Measurements from ENCODE around the gene MUC4.
"Not testable (repeated sequence)": the region's sequence is repeated elsewhere in the genome, so short reads cannot be mapped to it uniquely, and the experiment has no call there.

MUC4 gene

DNA sequence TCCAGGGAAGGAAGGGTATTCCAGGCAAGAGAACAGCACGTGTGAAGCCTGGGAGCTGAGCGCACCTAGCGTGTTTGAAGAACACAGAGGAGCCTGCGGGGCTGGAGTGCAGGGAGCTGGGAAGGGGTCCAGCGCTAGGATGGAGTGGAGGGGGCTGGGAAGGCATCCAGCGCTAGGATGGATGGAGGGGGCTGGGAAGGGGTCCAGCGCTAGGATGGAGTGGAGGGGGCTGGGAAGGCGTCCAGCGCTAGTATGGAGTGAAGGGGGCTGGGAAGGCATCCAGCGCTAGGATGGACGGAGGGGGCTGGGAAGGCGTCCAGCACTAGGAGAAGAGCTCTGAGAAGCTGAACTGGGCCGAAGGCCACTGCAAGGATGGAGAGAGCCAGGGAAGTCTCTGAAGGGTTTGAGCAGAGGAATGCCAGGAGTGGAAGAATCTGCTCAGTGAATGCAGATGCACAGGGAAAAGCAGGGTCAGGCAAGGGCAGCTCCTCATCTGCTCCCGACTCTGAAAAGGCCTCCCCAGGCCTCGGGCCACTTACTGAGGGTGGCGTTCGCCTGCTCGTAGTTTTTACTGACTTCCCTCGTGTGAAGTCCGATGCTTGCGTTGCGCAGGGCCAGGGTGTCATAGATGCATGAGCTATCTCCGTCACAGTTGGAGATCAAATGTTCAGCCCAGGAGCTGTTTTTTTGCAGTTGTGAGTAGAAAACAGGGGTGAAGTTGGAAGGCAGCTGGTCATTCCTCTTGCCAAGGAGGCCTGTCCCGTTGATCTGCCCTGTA is 51.2 kb downstream of the MUC4 start:
- DNase-seq (ENCODE audit: low read depth), result no peak

DNA sequence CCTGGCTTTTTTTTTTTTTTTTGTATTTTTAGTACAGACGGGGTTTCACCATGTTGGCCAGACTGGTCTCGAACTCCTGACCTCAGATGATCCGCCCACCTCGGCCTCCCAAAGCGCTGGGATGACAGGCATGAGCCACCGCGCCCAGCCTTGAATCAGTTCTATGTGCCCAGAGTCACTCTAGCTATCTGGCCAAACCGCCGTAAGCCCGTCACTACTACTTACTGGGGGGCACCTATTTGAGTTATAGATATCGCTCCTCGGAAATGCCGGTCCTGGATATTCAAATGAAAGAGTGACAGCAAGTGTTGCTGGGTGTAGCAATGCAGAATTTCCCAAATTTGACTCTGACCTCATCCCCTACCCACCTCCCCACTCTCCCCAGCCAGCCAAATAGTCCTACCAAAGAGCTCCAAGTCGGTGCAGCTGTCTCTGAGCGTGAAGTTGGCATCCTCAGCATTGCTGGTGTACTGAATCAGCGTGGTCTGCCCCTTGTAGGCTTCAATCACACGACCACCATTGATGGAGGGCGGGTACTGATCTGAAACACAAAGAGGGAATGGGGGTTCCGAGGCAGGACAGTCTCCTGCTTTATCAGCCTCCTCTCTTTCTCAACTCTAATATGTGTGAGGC is 52.9 kb downstream of the MUC4 start:
- DNase-seq (ENCODE audit: low read depth), result no peak

DNA sequence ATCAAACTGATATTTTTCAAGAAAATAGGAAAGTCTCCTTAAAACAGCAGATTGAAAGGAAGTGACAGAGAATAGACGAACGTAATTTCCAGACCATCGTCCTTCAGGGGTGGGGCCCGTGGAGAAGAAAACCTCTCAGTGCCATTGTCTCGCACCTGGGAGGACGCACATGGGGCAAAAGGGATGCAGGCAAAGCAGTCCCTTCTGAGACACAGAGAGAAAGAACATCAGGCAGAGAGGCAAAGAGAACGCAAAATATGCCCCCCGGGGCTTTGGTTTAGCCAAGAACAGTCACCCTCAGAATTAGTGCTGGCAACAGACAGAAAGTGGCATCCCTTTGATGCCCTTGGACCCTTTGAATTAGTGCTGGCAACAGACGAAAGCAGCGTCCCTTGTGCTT is 53.9 kb downstream of the MUC4 start:
- DNase-seq (ENCODE audit: low read depth), result no peak

- DNase-seq (ENCODE audit: low read depth), result no peak
Measured at GRCh38 chr3:195757438-195757770, 54.3 kb downstream of the MUC4 start.

DNA sequence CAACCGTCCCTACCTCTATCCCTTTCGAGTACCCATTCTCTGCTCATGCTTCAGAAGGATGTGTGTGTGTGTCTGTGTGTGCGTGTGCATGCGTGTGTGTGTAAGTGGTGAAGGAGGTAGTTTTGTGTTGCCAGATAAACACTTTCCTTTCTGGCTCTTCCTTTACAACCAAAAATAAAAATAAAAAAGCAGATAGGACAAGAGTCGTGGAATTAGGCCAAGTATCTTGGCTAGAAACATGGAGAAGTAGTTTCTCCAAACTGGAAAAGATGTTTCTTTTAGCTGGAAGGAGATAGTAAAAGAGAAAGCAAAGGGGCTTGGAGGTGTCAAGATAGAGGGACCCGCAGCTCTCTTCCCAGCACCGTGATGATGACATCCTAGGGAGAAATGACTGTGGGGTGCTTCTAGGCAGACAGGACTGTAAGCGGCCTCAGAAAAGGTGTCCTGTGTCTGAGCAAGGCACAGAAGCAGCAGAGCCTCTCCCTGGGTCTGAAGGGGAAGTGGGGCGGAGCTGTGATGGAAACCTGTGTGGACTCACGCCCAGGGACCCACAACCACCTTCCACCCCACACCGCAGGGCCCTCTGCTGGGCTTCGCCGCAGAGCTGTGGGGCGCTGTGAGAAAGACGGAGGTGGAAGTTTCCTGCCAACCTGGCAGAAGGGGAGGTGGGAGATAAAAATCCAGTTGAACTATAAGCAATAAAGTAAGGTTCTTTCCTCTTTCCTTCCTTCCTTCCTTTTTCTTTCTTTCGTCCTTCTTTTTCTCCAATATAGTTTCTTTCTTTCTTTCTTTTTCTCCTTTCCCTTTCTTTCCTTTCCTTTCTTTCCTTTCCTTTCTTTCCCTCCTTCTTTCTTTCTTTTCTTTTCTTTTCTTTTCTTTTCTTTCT is 55.7 kb downstream of the MUC4 start:
- no peak for DNase-seq (ENCODE audit: low read depth)

GRCh38 chr3:195755391-195755790 is 56.3 kb downstream of the MUC4 start:
- DNase-seq (ENCODE audit: low read depth), result no peak

GRCh38 chr3:195754906-195755305 is 56.8 kb downstream of the MUC4 start:
- DNase-seq (ENCODE audit: low read depth), result no peak

DNA sequence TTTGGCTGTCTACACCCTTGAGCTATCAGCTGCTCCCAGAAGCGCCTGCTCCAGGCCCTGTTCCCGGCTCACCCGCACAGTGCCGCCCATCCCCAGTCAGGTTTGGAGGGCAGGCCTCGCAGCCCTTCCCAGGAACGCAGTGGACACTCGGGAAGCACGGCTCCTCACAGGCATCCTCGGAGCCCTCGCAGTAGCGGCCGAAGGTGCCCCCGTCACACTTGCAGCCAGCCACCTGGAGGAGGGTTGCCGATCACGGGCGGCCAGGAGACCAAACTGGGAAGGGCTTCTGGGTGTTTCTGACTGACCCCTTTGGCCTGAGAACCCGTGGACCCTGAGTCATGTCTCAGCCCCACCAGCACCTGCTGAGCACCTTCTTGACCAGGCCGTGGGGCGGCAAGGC is 57.6 kb downstream of the MUC4 start:
- no peak for DNase-seq (ENCODE audit: low read depth)

DNA sequence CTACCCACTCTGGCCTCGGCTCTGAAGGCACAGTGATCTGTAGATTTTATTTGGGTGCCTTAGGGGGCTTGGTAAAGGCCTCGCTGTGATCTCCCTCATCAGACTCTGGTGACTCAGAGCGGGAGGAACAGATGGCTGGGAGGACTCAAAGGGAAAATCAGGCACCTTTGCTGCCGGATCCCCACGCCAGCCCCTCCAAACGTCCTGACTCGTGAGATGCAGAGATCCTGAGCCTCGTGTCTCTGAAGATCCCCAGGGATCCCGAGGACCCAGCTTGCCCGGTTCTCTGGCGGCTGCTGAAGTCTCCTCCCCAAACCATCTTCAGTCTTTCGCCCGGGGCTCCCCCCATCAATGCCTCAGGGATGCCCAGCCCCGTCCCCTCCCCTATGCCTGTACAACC is 58.1 kb downstream of the MUC4 start:
- no peak for DNase-seq (ENCODE audit: low read depth)

- no peak for DNase-seq (ENCODE audit: low read depth)
Measured at GRCh38 chr3:195752546-195753331, 59.0 kb downstream of the MUC4 start.

DNA sequence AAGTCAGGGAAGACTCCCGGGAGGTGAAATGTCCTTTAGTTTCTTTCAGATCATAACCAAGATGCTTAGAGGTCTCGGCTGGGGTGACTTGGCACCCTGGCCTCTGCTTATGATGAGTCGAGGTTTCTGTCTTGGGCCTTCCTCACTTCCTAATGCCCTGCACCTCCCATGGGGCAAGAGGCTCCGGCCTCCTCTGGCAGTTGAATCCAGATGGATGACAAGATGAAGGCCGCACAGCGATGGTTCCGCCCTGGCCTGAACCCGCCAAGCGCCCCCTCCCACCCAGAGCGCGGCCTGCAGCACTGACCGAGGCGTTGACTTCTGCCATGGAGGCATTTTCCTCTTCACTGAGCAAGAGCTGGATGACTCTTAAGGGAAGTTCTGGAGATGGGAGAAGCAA is 59.7 kb downstream of the MUC4 start:
- DNase-seq (ENCODE audit: low read depth), result no peak

DNA sequence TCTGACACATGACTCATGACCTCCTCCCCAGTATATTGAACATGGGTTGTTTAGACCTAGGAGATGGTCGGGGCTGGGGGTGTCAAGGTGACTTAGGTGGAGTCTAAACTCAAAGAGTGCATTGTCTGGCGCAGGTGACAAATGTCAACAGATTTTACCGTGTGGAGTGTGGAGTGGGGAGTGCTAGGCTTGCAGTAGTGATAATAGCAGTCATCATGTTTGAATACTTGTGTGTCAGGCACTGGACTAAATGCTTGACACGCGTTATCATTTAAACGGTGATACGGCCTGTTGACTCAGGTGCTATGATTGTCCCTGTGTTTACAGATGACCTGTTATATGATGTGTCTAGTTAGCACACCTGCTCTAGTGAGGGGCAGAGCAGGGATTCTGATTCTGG is 60.2 kb downstream of the MUC4 start:
- no peak for DNase-seq (ENCODE audit: low read depth)

DNA sequence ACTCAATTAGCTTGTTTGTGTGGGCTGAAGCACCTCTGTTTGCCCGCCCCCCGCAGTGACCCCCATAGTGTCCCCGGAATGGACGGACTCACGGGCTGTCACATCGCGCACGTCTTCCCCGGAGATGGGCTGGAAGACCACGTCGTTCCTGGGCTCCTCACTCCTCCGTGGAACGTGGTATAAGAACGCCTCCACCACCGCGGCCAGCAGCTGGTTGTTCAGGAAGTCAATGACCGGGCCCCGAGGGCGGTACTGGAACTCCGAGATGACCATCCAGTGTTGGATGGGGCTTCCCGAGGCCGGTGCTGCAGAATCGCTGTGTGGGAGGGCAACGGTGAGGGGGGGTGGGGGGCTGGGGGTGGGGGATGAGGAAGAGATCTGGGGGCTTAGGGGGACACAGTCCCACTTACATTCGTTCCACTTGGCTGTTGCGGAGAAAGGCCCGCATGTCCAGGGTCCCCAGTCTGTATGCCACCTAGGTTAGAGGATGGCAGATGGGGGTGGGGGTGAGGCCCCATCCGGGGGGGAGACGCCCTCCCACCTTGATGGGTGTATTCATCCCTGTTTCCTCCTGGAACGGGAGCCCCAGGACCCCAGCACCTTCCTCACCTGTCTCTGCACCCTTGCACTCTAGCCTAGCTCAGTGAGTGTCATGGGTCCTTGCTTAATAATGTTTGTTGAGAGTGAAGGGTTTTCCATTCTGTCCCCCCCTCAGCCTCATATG is 60.8 kb downstream of the MUC4 start:
- no peak for DNase-seq (ENCODE audit: low read depth)

DNA sequence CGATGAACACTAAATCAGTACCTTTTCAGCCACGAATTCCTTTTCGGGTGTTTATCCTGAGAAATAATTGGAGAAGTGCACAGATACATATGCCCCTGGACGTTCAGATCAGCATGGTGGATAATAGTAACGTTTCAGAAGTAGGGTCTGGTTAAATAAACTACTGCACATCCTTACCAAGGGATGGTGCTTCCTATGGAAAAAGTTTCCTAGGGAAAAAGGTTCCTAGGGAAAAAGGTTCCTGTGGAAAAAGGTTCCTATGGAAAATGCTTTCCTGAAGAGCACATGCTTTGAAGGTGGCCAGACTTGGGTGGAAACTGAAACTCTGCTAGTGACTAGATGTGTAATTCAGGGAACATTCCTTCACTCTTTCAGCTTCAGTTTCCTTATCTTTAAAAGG is 62.6 kb downstream of the MUC4 start:
- not testable (repeated sequence) for DNase-seq (ENCODE audit: low read depth)

GRCh38 chr3:195748661-195749060 is 63.1 kb downstream of the MUC4 start:
- DNase-seq (ENCODE audit: low read depth), result no peak

DNA sequence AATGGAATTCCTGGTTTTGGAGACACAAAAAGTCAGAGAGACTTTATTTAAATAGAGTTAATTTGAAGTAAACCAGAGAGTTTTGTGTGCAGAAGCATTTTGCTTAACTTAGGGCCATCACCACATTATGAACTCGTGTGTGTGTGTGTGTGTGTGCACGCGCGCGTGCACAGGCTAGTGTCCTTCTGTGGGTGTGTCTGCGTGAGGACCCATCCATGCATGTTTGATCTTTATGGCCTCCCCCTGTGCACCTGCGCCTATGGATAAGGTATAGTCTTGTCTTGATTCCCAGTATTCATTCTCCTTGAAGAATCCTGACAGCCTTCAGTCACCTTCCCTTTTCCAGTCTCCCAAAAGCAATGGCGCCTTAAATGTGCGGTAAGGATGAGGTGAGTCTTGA is 65.0 kb downstream of the MUC4 start:
- no peak for DNase-seq (ENCODE audit: low read depth)

DNA sequence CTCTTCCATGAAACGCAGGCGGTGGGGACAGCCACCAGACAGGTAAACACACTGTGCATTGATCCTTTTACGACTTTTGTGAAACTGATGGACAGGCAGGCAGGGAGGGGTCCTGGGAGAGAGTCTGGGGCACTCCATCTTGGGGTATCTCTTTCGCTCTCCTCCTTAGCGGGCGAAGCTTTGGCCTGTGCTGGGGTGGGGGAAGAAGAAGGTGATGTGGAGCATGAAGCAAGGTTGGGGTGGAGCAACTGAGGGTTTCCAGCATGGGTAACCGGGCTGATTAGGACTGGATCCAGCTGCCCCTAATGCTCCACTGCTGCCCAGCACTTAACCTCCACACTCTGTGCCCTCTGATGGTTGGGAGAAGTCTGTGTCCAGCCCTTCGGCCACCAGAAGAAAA is 65.4 kb downstream of the MUC4 start:
- DNase-seq (ENCODE audit: low read depth), result no peak

DNA sequence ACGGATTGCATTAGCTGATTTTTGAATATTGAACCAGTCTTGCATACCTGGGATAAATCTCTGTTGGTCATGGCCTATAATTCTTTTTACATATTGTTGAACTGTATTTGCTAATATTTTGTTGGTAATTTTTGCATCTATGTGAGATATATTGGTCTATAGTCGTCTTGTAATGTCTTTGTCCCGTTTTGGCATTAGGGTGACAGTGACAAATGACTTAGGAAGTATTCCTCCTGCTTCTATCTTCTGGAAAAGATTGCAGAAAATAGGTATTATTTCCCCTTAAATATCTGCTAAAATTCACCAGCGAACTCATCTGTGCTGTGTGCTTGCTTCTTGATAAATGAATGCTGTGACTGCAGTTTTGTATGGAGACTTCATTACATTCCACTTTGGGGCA is 67.3 kb downstream of the MUC4 start:
- DNase-seq (ENCODE audit: low read depth), result no peak

- no peak for DNase-seq (ENCODE audit: low read depth)
Measured at GRCh38 chr3:195739561-195740111, 72.1 kb downstream of the MUC4 start.

- no peak for DNase-seq (ENCODE audit: low read depth)
Measured at GRCh38 chr3:195738274-195739044, 73.3 kb downstream of the MUC4 start.

Measured in activated T-cell treated with anti-CD3 and anti-CD28 coated beads for 1 hour (primary cell).